HepG2 (cell line): ENCODE measurements around the gene GALNT12. TPM values are rescaled to one million over a fixed set of nuclear protein-coding genes. Genes with fewer than 3 reads are reported as not detected.

Source experiments
- ATAC-seq: fragments of 200-7000 bp; cut with Tn5 transposase; 3 replicates; pipeline ENCODE4 v1.9.1; 2020; ENCODE audit warnings: mild to moderate bottlenecking, moderate library complexity
- BruUV-seq: library from RNA; stranded (reverse); fragments of 400-500 nt; replicated peaks from 2 replicates; lab custom pipeline; 2021; lab: Mats Ljungman, UMichigan
- CTCF ChIA-PET: fragments of 300-600 bp; formaldehyde crosslinking; extraction: SDS; loops from one replicate; lab custom pipeline; 2021; ENCODE audit warnings: low total read pairs, inconsistent platforms, low intra/inter-chr PET ratio; lab: Yijun Ruan, JAX
- POLR2A ChIA-PET: fragments of 350-600 bp; sonication (Branson Sonifier 250); formaldehyde crosslinking; loops from one replicate; lab custom pipeline; 2020; ENCODE audit warnings: antibody characterized with exemption, inconsistent platforms; lab: Yijun Ruan, JAX
- DNase-seq: peaks from one replicate; pipeline ENCODE4 v3.0.0-alpha.2; 2015; ENCODE audit warnings: low spot score
- FAIRE-seq: peaks from 3 replicates; lab custom pipeline; 2011; peaks lifted over from hg19 to GRCh38; lab: Jason Lieb, UNC
- H2AFZ ChIP-seq: one replicate; pipeline ENCODE4 v1.6.1; 2011; ENCODE audit warnings: low read length, inconsistent platforms
- H3K27ac ChIP-seq: fragments of 300-600 bp; 3 replicates; pipeline ENCODE4 v1.8.0; 2011; ENCODE audit warnings: mixed run types, mild to moderate bottlenecking, mixed read lengths, low read length, inconsistent platforms; ENCODE audit not compliant: insufficient read depth; ENCODE audit errors: extremely low read length
- H3K27me3 ChIP-seq, 2 experiments: fragments of 200-600 bp in 1 of 2; 2 replicates in 1 of 2; 3 replicates in 1 of 2; pipeline versions ENCODE4 v1.6.0 to v1.8.0; 2011; ENCODE audit warnings: low read length in 2 of 2, mild to moderate bottlenecking in 2 of 2, moderate library complexity in 2 of 2, inconsistent platforms in 1 of 2; ENCODE audit not compliant: insufficient read depth in 2 of 2, control insufficient read depth in 1 of 2
- H3K36me3 ChIP-seq, 2 experiments: fragments of 200-600 bp in 1 of 2; replicated peaks in 1 of 2; 2 replicates in 1 of 2; 3 replicates in 1 of 2; pipeline versions ENCODE4 v1.5.1 to v1.8.0; 2011; ENCODE audit warnings: low read length in 2 of 2, inconsistent platforms in 1 of 2; ENCODE audit not compliant: insufficient read depth in 2 of 2, control insufficient read depth in 1 of 2
- H3K4me1 ChIP-seq: 2 replicates; pipeline ENCODE4 v1.5.1; 2012; ENCODE audit warnings: low read length, inconsistent platforms; ENCODE audit not compliant: insufficient read depth
- H3K4me2 ChIP-seq: 2 replicates; pipeline ENCODE4 v1.6.0; 2011; ENCODE audit warnings: low read depth, low read length, inconsistent platforms
- H3K4me3 ChIP-seq, 3 experiments: fragments of 200-600 bp in 1 of 3; sonication (generic), shearing (Covaris generic) in 1 of 3; replicated peaks in 1 of 3; 2 replicates each; pipeline ENCODE4 v1.5.1; 2011 to 2016; ENCODE audit warnings: low read length in 3 of 3, inconsistent platforms in 2 of 3, low read depth in 2 of 3, mild to moderate bottlenecking in 2 of 3, control low read depth in 1 of 3, mixed read lengths in 1 of 3; ENCODE audit not compliant: insufficient read depth in 1 of 3
- H3K79me2 ChIP-seq: one replicate; pipeline ENCODE4 v1.6.1; 2011; ENCODE audit warnings: low read length, inconsistent platforms; ENCODE audit not compliant: insufficient read depth
- H3K9ac ChIP-seq: 2 replicates; pipeline ENCODE4 v1.6.0; 2011; ENCODE audit warnings: mild to moderate bottlenecking, low read depth, low read length, inconsistent platforms; ENCODE audit not compliant: insufficient read depth
- H3K9me3 ChIP-seq: 2 replicates; pipeline ENCODE4 v1.5.1; 2012; ENCODE audit warnings: mild to moderate bottlenecking, low read length
- H4K20me1 ChIP-seq: 2 replicates; pipeline ENCODE4 v1.6.0; 2011; ENCODE audit warnings: inconsistent platforms, mild to moderate bottlenecking, low read length, moderate library complexity; ENCODE audit not compliant: insufficient read depth
- ATF5 ChIP-seq: sonication (generic); formaldehyde crosslinking; IDR thresholded peaks from 2 replicates; pipeline ENCODE4 v1.4.0; 2020; ENCODE audit warnings: mild to moderate bottlenecking, low read depth, missing genetic modification reagents
- IRF9 ChIP-seq: sonication (generic); formaldehyde crosslinking; IDR thresholded peaks from 2 replicates; pipeline ENCODE4 v1.8.0; 2022; ENCODE audit warnings: missing genetic modification reagents, mild to moderate bottlenecking, borderline replicate concordance
- KMT2A ChIP-seq: sonication (generic); formaldehyde crosslinking; IDR thresholded peaks from 2 replicates; pipeline ENCODE4 v1.4.0; 2020; ENCODE audit warnings: missing genetic modification reagents
- NCOA2 ChIP-seq: sonication (generic); formaldehyde crosslinking; IDR thresholded peaks from 2 replicates; pipeline ENCODE4 v1.8.0; 2022; ENCODE audit warnings: inconsistent platforms
- NR1H2 ChIP-seq: sonication (generic); formaldehyde crosslinking; IDR thresholded peaks from 2 replicates; pipeline ENCODE4 v1.8.1; 2022; ENCODE audit warnings: low read depth, missing genetic modification reagents, borderline replicate concordance
- ZNF121 ChIP-seq: sonication (generic); formaldehyde crosslinking; IDR thresholded peaks from 2 replicates; pipeline ENCODE4 v1.5.0; 2020; ENCODE audit warnings: mild to moderate bottlenecking, missing genetic modification reagents
- ZNF292 ChIP-seq: sonication (generic); formaldehyde crosslinking; IDR thresholded peaks from 2 replicates; pipeline ENCODE4 v1.8.1; 2022; ENCODE audit warnings: mild to moderate bottlenecking, low read depth, missing genetic modification reagents, borderline replicate concordance
- ZNF883 ChIP-seq: sonication (generic); formaldehyde crosslinking; IDR thresholded peaks from 2 replicates; pipeline ENCODE4 v1.5.1; 2020; ENCODE audit warnings: mild to moderate bottlenecking, missing genetic modification reagents; ENCODE audit errors: not compliant biosample characterization
- ZSCAN22 ChIP-seq: sonication (generic); formaldehyde crosslinking; IDR thresholded peaks from 2 replicates; pipeline ENCODE4 v1.4.0; 2020; ENCODE audit warnings: mild to moderate bottlenecking, missing genetic modification reagents
- WGBS: methylation state at CpG from one replicate; pipeline ENCODE4 v1.1.6; 2017; ENCODE audit warnings: low lambda C conversion rate; 5-methylcytosine and 5-hydroxymethylcytosine counted together
- in situ Hi-C: cut with HindIII; loops from 2 replicates; pipeline ENCODE4 v1.10.0; 2017; ENCODE audit warnings: low pct_unique_long_range_greater_than_20kb; ENCODE audit not compliant: extremely low pct_ligation_motif_present
- intact Hi-C: fragments of 100-400 bp; cut with micrococcal nuclease; formaldehyde crosslinking; loops from one replicate; pipeline ENCODE4 v1.10.0; 2022; ENCODE audit not compliant: unreplicated experiment
- polyA plus RNA-seq, 8 experiments: library from polyadenylated mRNA; depleted of rRNA in 3 of 8; stranded (reverse) in 7 of 8; unstranded in 1 of 8; fragments of >200 nt; fragmentation: Illumina TruSeq in 4 of 8; extraction: Trizol in 4 of 8; gene quantifications; 2 replicates each; pipeline versions ENCODE4 v1.2.1 to v1.2.3, GENCODE V29; 2011 to 2016; ENCODE audit warnings: low read depth in 4 of 8, missing spikeins in 1 of 8, mixed read lengths in 1 of 8; ENCODE audit not compliant: insufficient read depth in 1 of 8
- total RNA-seq, 5 experiments: library from RNA; depleted of rRNA; stranded (reverse); fragments of >200 nt; fragmentation: Illumina TruSeq; extraction: Trizol; gene quantifications; 2 replicates each; pipeline ENCODE4 v1.2.3, GENCODE V29; 2016; ENCODE audit warnings: low read depth in 1 of 5
- TF ChIP-seq, protein P1 (sequence below): sonication (generic); formaldehyde crosslinking; IDR thresholded peaks from 2 replicates; pipeline ENCODE4 v1.4.0; 2020; ENCODE audit warnings: low read depth, mild to moderate bottlenecking, missing genetic modification reagents
- TF ChIP-seq, protein P2 (sequence below): sonication (generic); formaldehyde crosslinking; IDR thresholded peaks from 2 replicates; pipeline ENCODE4 v1.4.0; 2020; ENCODE audit warnings: low read depth, mild to moderate bottlenecking, missing genetic modification reagents
- TF ChIP-seq, protein P3 (sequence below): sonication (generic); formaldehyde crosslinking; IDR thresholded peaks from 2 replicates; pipeline ENCODE4 v1.4.0; 2020; ENCODE audit warnings: mild to moderate bottlenecking, missing genetic modification reagents

The GALNT12 gene
- total and polyA plus RNA-seq, 2 of the 13 experiments (the other 11 are each of a cell fraction or from before 2014, with no cell fraction given): 0.07 TPM; not detected in 1

GRCh38 chr9:98801561-98801960 lies 5.9 kb upstream of the GALNT12 start (continued):
- TF ChIP-seq ZNF883 (CRISPR knock-in tag) (no peak), NR1H2 (CRISPR knock-in tag) (no peak), ZSCAN22 (CRISPR knock-in tag) (no peak)
- TF ChIP-seq, protein P1, sequence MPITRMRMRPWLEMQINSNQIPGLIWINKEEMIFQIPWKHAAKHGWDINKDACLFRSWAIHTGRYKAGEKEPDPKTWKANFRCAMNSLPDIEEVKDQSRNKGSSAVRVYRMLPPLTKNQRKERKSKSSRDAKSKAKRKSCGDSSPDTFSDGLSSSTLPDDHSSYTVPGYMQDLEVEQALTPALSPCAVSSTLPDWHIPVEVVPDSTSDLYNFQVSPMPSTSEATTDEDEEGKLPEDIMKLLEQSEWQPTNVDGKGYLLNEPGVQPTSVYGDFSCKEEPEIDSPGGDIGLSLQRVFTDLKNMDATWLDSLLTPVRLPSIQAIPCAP: no peak

DNA sequence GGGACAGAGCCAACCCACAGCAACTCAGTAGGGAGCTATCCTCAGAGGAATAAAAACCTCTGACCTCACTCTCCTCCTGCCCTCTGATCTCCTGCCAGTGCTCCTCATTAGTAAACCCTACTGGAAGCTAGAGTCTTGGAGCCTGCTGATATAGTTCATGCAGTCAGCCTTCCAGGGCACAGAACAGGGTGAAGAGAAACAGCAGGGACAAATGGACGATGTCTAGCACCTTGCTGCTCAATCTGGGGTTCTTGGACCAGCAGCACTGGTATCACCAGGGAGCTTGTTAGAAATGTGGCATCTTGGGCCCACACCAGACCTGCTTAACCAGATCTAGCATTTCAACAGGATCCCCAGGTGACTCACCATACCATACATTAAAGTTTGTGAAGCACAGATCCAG lies 5.5 kb upstream of the GALNT12 start:
- H3K36me3 ChIP-seq: no peaks in the 10 kb centered on the region
- 0% methylated on average over 1 of the region's 1 CpG for WGBS
- no peak for ATAC-seq
- CTCF ChIA-PET: no interaction called here
- no peaks in the 10 kb centered on the region for H3K4me1 ChIP-seq
- no peak overlapping the region for H2AFZ ChIP-seq
- no peaks in the 10 kb centered on the region for H3K79me2 ChIP-seq
- in situ Hi-C loops: no loop called here
- peaks cover 2 to 13% of the 10 kb centered on the region in 2 experiments; a peak in 2 of 5 replicates for H3K27me3 ChIP-seq
- TF ChIP-seq NCOA2: no peak
- TF ChIP-seq IRF9 (CRISPR knock-in tag): no peak
- TF ChIP-seq ZNF121 (CRISPR knock-in tag): no peak
- TF ChIP-seq ZNF292 (CRISPR knock-in tag): no peak
- TF ChIP-seq, protein P2, sequence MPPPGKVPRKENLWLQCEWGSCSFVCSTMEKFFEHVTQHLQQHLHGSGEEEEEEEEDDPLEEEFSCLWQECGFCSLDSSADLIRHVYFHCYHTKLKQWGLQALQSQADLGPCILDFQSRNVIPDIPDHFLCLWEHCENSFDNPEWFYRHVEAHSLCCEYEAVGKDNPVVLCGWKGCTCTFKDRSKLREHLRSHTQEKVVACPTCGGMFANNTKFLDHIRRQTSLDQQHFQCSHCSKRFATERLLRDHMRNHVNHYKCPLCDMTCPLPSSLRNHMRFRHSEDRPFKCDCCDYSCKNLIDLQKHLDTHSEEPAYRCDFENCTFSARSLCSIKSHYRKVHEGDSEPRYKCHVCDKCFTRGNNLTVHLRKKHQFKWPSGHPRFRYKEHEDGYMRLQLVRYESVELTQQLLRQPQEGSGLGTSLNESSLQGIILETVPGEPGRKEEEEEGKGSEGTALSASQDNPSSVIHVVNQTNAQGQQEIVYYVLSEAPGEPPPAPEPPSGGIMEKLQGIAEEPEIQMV (CRISPR knock-in tag): no peak
- TF ChIP-seq KMT2A (CRISPR knock-in tag): no peak
- TF ChIP-seq, protein P3, sequence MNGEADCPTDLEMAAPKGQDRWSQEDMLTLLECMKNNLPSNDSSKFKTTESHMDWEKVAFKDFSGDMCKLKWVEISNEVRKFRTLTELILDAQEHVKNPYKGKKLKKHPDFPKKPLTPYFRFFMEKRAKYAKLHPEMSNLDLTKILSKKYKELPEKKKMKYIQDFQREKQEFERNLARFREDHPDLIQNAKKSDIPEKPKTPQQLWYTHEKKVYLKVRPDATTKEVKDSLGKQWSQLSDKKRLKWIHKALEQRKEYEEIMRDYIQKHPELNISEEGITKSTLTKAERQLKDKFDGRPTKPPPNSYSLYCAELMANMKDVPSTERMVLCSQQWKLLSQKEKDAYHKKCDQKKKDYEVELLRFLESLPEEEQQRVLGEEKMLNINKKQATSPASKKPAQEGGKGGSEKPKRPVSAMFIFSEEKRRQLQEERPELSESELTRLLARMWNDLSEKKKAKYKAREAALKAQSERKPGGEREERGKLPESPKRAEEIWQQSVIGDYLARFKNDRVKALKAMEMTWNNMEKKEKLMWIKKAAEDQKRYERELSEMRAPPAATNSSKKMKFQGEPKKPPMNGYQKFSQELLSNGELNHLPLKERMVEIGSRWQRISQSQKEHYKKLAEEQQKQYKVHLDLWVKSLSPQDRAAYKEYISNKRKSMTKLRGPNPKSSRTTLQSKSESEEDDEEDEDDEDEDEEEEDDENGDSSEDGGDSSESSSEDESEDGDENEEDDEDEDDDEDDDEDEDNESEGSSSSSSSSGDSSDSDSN (CRISPR knock-in tag): no peak
- TF ChIP-seq ATF5 (CRISPR knock-in tag): no peak
- TF ChIP-seq, all 625 proteins: peak for 0
- DNase-seq (no peak), FAIRE-seq (no peak)
- POLR2A ChIA-PET: no interaction called here
- no TSS peak for BruUV-seq
- no peak overlapping the region for H3K27ac ChIP-seq
- intact Hi-C loops: no loop called here
- H3K9me3 ChIP-seq: 0 out of 2 replicates have a peak, but pooled peaks cover 9% of the 10 kb centered on the region
- H4K20me1 ChIP-seq: no peaks in the 10 kb centered on the region
- no peak overlapping the region for H3K4me2 ChIP-seq
- no peak overlapping the region for H3K9ac ChIP-seq
- H3K4me3 ChIP-seq: no peak overlapping the region
